Measurements from ENCODE around the gene DYNLRB1.
"Not testable (repeated sequence)": the region's sequence is repeated elsewhere in the genome, so short reads cannot be mapped to it uniquely, and the experiment has no call there.

Gene DYNLRB1

DNA sequence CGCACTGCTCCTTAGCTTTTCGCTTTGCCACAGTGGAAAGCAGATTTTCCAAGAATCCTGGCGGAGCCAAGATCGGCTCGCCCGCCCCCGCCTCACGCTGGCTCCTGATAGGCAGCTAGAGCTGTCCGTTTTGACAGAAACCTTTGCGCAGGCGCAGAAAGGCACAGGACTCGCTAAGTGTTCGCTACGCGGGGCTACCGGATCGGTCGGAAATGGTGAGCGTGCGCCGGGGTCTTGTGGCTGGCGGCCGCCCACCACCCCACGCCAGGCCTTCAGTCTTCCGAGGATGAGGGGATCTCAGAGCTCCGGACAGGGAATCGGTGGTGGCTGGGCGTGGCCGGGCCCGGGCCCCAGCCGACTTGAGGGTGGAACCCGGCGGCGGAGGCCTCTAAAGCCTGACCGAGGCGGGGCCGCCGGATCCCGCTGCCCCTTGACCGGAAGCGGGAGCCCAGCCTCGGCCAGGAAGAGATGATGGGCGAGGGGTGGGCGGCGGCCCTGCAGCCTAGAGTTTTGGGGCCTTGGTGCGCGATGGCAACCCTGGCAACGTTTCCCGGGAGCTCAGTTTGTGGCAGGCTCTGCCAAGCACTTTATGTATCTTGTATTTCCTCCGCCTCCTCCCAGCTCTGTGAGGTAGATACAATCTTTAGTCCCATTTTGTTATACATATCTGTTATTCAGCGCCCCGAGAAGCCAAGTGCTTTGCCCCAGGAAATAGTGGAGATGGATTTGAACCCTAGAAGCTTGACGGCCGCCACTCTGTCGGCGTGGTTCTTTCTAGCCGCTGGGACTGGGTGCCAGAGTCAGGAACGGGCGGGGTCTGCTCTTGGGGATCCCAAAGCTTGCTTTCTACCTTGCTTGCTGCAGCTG lies at the start of gene DYNLRB1:
DYNLRB1 (plus strand) TSS at position 176 of the 867 bp plus-strand sequence; CDS start at position 213, 37 bp downstream.
- DNase-seq (ENCODE audit: low spot score): peak; percentile 90

- no peak for DNase-seq (ENCODE audit: low spot score)
Observed at GRCh38 chr20:34468951-34469350, 47.3 kb upstream of the DYNLRB1 start.

- DNase-seq (ENCODE audit: low spot score): no peak
Observed at GRCh38 chr20:34472246-34472925, 43.8 kb upstream of the DYNLRB1 start.

DNA sequence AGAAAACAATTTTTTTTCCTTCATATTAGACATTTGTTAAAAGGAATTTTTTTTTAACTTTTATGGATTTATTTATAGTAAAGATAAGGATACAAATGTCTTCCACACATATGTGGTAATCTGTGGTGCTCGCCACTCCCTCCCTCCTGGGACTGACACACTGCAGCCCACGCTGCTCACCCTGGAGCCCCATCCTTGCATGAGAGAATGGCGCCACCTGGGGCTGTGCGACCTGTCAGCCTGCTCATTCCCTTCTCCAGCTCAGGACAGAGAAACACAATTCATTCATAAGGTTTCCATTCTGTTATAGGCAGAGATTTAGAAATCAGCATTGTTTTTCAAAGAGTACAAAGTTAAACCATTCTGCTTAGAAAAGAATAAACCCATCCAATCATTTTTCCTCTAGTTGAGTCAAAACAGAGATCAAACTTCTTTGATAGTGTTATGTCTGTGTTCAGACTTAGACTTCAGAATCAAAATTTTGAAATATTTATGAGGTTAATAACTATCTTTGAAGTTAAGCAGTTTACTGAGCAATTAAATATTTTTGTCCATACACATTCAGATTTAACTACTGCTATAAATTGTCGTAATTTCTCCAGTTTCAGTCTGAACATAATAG lies 42.8 kb upstream of the DYNLRB1 start:
- no peak for DNase-seq (ENCODE audit: low spot score)

- DNase-seq (ENCODE audit: low spot score): peak; percentile 3
Observed at GRCh38 chr20:34475979-34476736, 40.1 kb upstream of the DYNLRB1 start.

DNA sequence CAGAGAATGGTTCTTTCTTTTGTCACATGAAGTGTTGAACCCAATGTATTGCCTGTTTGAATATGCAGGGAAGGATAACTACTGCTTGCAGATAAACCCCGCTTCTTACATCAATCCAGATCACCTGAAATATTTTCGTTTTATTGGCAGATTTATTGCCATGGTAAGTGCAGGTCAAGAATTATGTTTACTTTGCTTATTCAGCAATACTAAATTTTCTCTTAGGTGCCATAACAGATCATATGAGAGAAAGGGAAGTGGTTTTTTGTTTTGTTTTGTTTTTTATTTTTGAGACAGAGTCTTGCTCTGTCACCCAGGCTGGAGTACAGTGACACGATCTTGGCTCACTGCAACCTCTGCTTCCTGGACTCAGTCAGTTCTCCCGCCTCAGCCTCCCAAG lies 36.6 kb upstream of the DYNLRB1 start:
- no peak for DNase-seq (ENCODE audit: low spot score)

- not testable (repeated sequence) for DNase-seq (ENCODE audit: low spot score)
Observed at GRCh38 chr20:34482154-34482553, 34.1 kb upstream of the DYNLRB1 start.

DNA sequence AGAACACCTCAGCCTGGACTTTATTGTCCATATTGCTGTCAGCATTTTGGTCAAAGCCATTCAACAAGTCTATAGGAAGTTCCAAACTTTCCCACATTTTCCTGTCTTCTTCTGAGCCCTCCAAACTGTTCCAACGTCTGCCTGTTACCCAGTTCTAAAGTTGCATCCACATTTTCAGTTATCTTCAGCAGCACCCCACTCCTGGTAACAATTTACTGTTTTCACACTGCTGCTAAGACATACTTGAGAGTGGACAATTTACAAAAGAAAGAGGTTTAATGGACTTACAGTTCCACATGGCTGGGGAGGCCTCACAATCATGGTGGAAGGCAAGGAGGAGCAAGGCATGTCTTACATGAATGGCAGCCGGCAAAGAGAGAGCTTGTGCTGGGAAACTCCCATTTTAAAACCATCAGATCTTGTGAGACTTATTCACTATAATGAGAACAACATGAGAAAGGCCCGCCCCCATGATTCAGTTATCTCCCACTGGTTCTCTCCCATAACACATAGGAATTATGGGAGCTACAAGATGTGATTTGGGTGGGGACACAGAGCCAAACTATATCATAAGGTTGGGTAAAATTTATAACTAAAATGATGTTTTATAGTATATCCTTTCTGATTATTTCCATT lies 32.5 kb upstream of the DYNLRB1 start:
- not testable (repeated sequence) for DNase-seq (ENCODE audit: low spot score)

GRCh38 chr20:34485068-34485634 lies 31.1 kb upstream of the DYNLRB1 start:
- DNase-seq (ENCODE audit: low spot score): no peak

- DNase-seq (ENCODE audit: low spot score): no peak
Observed at GRCh38 chr20:34491226-34491931, 24.8 kb upstream of the DYNLRB1 start.

DNA sequence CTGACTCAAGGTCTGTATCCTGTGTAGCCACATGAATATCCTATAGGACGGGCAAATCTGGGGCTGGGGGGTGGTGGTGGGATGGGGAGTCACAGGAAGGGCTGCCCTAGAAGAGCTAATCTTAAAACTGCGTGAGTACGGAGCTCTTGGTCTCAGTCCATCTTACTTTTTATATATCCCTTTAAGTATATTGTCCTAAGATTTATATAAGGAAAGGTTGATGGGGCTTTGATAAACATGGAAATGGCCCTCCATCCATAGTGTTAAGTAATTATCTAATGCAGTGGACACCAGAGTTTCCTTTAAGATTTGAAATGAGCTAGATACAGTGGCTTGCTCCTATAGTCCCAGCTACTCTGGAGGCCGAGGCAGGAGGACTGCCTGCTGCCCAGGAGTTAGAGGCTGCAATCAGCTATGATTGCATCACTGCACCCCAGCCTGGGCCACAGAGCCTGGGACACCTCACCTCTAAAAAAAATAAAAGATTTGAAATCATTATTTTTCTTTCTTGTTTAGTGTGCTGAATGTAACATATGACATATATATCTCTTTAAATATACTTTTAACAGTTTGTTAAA lies 24.2 kb upstream of the DYNLRB1 start:
- no peak for DNase-seq (ENCODE audit: low spot score)

DNA sequence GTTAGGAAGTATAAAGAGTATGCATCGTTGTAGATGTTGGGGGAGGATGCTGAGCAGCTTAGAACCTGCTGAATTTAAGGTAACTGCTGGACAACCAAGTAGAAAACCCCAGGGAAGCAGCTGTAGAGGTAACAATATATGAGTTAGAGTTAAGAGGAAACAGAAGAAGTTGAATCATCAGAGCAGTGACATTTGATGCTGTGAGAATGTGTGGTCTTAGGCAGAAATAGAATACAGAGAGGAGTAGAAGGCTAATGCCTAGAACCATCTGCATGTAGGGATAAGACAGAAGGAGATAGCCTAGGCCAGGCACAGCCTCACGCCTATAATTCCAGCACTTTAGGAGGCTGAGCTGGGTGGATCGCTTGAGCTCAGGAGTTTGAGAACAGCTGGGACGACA lies 22.6 kb upstream of the DYNLRB1 start:
- DNase-seq (ENCODE audit: low spot score): no peak

DNA sequence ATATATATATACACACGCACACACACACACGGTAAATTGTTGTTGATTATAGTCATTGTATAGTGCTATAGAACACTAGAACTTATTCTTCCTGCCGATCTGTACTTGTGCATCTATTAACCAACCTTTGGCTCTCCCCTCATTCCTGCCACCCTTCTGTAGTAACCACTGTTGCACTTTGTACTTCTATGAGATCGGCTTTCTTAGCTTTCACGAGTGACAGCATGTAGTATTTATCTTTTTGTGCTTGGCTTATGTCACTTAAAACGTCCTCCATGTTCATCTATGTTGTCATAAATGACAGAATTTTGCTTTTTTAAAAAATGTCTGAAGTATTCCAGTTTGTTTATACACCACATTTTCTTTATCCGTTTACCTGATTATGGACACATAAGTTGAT lies 20.9 kb upstream of the DYNLRB1 start:
- DNase-seq (ENCODE audit: low spot score): no peak

- no peak for DNase-seq (ENCODE audit: low spot score)
Observed at GRCh38 chr20:34495916-34496315, 20.3 kb upstream of the DYNLRB1 start.

DNA sequence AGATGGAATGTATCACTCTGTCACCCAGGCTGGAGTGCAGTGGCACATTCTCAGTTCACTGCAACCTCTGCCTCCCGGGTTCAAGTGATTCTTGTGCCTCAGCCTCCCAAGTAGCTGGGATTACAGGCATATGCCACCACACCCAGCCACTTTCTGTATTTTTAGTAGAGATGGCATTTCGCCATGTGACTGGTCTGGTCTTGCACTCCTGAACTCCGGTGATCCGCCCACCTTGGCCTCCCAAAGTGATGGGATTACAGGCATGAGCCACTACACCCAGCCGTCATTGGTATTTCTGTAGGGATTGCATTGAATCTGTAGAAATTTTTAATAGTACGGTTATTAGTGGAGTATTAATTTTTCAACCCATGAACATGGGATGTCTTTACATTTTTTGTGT lies 18.6 kb upstream of the DYNLRB1 start:
- DNase-seq (ENCODE audit: low spot score): not testable (repeated sequence)

- DNase-seq (ENCODE audit: low spot score): no peak
Observed at GRCh38 chr20:34500823-34501222, 15.4 kb upstream of the DYNLRB1 start.

DNA sequence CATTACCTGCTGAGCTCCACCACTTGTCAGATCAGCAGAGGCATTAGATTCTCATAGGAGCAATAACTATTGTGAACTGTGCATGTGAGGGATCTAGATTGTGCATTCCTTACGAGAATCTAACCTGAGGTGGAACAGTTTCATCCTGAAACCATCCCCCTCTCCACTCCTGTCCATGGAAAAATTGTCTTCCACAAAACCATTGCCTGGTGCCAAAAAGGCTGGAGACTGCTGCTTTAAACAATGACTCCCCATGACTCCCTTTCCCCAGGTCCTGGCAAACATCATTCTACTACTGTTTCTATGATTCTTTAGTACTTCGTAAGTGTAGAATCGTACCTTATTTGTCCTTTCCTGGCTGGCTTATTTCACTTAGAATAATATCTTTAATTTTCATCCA lies 9.7 kb upstream of the DYNLRB1 start:
- DNase-seq (ENCODE audit: low spot score): no peak

DNA sequence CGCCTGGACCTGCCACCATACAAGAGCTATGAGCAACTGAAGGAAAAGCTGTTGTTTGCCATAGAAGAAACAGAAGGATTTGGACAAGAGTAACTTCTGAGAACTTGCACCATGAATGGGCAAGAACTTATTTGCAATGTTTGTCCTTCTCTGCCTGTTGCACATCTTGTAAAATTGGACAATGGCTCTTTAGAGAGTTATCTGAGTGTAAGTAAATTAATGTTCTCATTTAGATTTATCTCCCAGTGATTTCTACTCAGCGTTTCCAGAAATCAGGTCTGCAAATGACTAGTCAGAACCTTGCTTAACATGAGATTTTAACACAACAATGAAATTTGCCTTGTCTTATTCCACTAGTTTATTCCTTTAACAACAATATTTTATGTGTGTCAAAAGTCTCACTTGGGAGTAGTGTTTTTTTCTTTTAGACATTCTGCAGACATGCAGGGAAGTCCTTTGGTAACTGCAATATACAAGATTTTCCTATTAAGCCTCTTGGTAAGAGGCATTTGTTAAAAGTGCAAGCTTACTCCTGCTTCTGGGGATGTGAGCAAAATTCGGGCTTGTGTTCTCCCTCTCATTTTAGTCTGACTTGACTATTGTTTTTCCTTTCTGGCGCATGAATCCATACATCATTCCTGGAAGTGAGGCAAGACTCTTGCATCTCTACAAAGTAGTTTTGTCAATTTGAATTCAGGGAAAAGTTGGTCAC lies 8.4 kb upstream of the DYNLRB1 start:
- no peak for DNase-seq (ENCODE audit: low spot score)

GRCh38 chr20:34510575-34510974 lies 5.6 kb upstream of the DYNLRB1 start:
- no peak for DNase-seq (ENCODE audit: low spot score)

- no peak for DNase-seq (ENCODE audit: low spot score)
Observed at GRCh38 chr20:34511891-34512265, 4.3 kb upstream of the DYNLRB1 start.
